DMS53 (cell line): Measurements from ENCODE around the gene TAPT1.
A peak's percentile ranks its signal among the peaks of the same experiment; 100 is the strongest.
"Not testable (repeated sequence)": the region's sequence is repeated elsewhere in the genome, so short reads cannot be mapped to it uniquely, and the experiment has no call there.

ENCODE experiments used
- DNase-seq: peaks from one replicate; lab custom pipeline; 2025; lab: John Stamatoyannopoulos, UW

The TAPT1 gene

GRCh38 chr4:16212138-16212782, 14.0 kb downstream of the TAPT1 start:
- no peak for DNase-seq

- no peak for DNase-seq
Measured at GRCh38 chr4:16207409-16207808, 18.9 kb downstream of the TAPT1 start.

- no peak for DNase-seq
Measured at GRCh38 chr4:16206848-16207247, 19.4 kb downstream of the TAPT1 start.

GRCh38 chr4:16206301-16206700, 20.0 kb downstream of the TAPT1 start:
- DNase-seq, result no peak

GRCh38 chr4:16205298-16206164, 20.7 kb downstream of the TAPT1 start:
- peak; percentile 80 for DNase-seq

- no peak for DNase-seq
Measured at GRCh38 chr4:16204505-16204904, 21.8 kb downstream of the TAPT1 start.

GRCh38 chr4:16203083-16203482, 23.2 kb downstream of the TAPT1 start:
- DNase-seq, result no peak

- DNase-seq, result no peak
Measured at GRCh38 chr4:16202598-16202997, 23.7 kb downstream of the TAPT1 start.

GRCh38 chr4:16199093-16199492, 27.2 kb downstream of the TAPT1 start:
- peak; percentile 76 for DNase-seq

GRCh38 chr4:16197876-16198665, 28.2 kb downstream of the TAPT1 start:
- no peak for DNase-seq

- DNase-seq, result peak; percentile 51
Measured at GRCh38 chr4:16196482-16197393, 29.5 kb downstream of the TAPT1 start.

- DNase-seq, result no peak
Measured at GRCh38 chr4:16195209-16195608, 31.1 kb downstream of the TAPT1 start.

- DNase-seq, result not testable (repeated sequence)
Measured at GRCh38 chr4:16194798-16195197, 31.5 kb downstream of the TAPT1 start.

- no peak for DNase-seq
Measured at GRCh38 chr4:16194214-16194613, 32.1 kb downstream of the TAPT1 start.

- DNase-seq, result no peak
Measured at GRCh38 chr4:16192631-16193518, 33.4 kb downstream of the TAPT1 start.

GRCh38 chr4:16192057-16192456, 34.2 kb downstream of the TAPT1 start:
- DNase-seq, result no peak

GRCh38 chr4:16187455-16187854, 38.8 kb downstream of the TAPT1 start:
- no peak for DNase-seq

- DNase-seq, result no peak
Measured at GRCh38 chr4:16186986-16187385, 39.3 kb downstream of the TAPT1 start.

GRCh38 chr4:16183604-16184003, 42.7 kb downstream of the TAPT1 start:
- DNase-seq, result no peak

- no peak for DNase-seq
Measured at GRCh38 chr4:16176621-16177020, 49.6 kb downstream of the TAPT1 start.

GRCh38 chr4:16171831-16172230, 54.4 kb downstream of the TAPT1 start:
- no peak for DNase-seq
